ENCODE data around the gene CDC45.
A peak's percentile ranks its signal among the peaks of the same experiment; 100 is the strongest.

Gene CDC45

DNA sequence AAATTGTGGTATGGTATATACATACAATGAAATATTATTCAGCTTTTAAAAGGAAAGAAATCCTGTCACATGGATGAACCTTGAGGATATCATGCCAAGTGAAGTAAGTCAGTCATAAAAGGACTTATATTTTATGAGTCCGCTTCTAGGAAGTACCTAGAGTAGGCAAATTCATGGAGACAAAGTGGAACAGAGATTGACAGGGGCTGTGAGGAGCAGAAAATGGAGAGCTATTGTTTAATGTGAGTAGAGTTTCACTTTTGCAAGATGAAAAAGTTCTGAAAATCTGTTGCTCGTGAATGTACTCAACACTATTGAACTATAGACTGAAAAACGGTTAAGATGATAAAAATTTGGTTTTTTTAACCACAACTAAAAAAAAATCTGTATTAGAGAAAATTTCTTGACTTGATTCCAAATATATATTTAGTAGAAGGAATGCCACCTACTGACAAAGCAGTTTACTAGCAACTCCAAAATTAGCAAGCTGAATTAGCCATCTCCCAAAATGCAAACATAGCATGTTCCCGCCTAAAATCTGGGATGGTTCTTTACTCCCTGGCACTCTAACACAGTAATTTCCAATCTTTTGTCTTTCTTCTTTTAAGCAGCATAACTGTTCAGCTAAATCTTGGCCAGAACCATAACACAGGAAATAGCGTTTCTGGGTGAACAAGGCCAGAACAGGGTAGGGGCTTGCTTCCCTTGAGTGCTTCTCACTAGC lies 2.2 kb upstream of the CDC45 start:
- Mint-ChIP-seq H3K4me1 (peaks cover 35% of the 10 kb centered on the region), H3K36me3 (peaks cover 3% of the 10 kb centered on the region), H3K27ac (peak overlapping the region; percentile 73), H3K27me3 (no peaks in the 10 kb centered on the region), H3K4me3 (peak overlapping the region; percentile 97), H3K9me3 (no peaks in the 10 kb centered on the region)

GRCh38 chr22:19478045-19478900 lies 1.4 kb upstream of the CDC45 start:
- H3K4me3 Mint-ChIP-seq, result peak overlapping the region; percentile 97
- no peaks in the 10 kb centered on the region for H3K9me3 Mint-ChIP-seq
- H3K27ac Mint-ChIP-seq, result peak overlapping the region; percentile 73
- peaks cover 3% of the 10 kb centered on the region for H3K36me3 Mint-ChIP-seq
- peaks cover 35% of the 10 kb centered on the region for H3K4me1 Mint-ChIP-seq
- no peaks in the 10 kb centered on the region for H3K27me3 Mint-ChIP-seq

DNA sequence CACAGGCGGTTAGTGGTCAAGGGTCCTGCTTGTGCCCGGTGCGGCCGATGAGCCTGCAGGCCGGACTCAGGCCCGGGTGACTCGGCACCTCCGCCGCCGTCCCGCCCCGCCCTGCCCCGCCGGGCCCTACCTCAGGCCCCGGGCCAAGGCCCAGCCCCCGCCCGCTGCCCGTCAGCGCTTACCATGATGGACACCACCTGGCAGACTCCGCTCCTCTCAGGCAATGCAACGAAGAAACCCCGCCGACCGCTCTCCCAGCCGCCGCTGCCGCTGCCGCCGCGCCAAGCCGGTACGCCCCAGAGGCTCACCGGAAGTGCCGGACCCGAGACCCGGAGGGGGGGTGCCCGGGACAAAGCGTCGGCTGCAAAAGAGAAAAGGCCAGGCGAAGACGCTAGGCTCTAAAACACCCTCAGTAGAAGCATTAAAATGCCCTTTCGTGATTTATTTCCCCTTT lies 792 bp upstream of the CDC45 start, which contains the start of gene UFD1:
TSS of gene UFD1 (minus strand) at position 293 of the 454 bp plus-strand sequence. CDS start at position 185, 108 bp downstream.
- no peaks in the 10 kb centered on the region for H3K27me3 Mint-ChIP-seq

DNA sequence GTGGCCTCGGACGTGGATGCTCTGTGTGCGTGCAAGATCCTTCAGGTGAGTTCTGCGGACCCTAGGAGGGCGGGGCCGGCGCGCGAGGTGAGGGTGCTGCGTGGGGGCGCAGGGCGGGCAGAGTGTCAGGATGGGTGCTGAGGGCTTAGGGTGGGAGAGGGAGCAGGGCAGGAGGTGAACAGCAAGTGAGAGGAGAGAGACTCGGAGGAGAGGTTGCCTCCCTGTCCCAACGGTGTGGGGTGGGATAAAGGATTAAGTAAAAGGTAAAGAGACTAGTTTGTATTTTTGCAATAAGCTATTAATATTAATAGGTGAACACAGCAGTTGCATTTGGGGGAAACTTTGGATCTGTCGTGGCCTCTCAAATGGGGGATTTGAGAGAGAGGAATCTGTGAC lies 451 bp downstream of the CDC45 start:
- Mint-ChIP-seq H3K27ac (peak overlapping the region; percentile 100), H3K27me3 (no peaks in the 10 kb centered on the region), H3K9me3 (no peaks in the 10 kb centered on the region), H3K4me1 (peaks cover 34% of the 10 kb centered on the region), H3K36me3 (peaks cover 5% of the 10 kb centered on the region), H3K4me3 (peak overlapping the region; percentile 98)

More for the DNA sequence above, 792 bp upstream of the CDC45 start, which contains the start of gene UFD1:
- Mint-ChIP-seq H3K4me1 (peaks cover 35% of the 10 kb centered on the region), H3K27ac (peak within 1 kb of the TSS; percentile 100), H3K4me3 (peak within 1 kb of the TSS; percentile 98), H3K36me3 (peaks cover 4% of the 10 kb centered on the region), H3K9me3 (no peaks in the 10 kb centered on the region)

DNA sequence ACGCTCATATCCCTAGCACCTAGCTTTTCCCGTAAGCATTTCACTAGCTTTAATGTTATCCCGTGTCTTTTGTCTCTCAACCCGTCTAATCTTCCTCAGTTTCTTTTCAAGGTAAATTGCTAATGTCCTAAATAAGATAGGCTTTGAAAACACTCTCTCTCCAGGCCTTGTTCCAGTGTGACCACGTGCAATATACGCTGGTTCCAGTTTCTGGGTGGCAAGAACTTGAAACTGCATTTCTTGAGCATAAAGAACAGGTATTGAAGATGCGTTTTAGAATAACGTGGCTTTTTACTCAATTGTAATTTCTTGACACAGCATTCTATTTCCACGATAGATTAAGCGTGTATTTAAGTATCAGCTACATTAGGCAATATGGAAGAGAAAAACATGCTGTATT lies 1.1 kb downstream of the CDC45 start:
- Mint-ChIP-seq H3K4me1 (peaks cover 28% of the 10 kb centered on the region), H3K9me3 (no peaks in the 10 kb centered on the region), H3K4me3 (peak overlapping the region; percentile 98), H3K27me3 (no peaks in the 10 kb centered on the region), H3K27ac (no peak overlapping the region), H3K36me3 (peaks cover 5% of the 10 kb centered on the region)

- Mint-ChIP-seq H3K36me3 (peaks cover 5% of the 10 kb centered on the region), H3K27me3 (no peaks in the 10 kb centered on the region), H3K27ac (no peak overlapping the region), H3K4me1 (peaks cover 17% of the 10 kb centered on the region), H3K9me3 (no peaks in the 10 kb centered on the region), H3K4me3 (no peak overlapping the region)
Observed at GRCh38 chr22:19482297-19482696, 2.6 kb downstream of the CDC45 start.

GRCh38 chr22:19483481-19484244 lies 3.9 kb downstream of the CDC45 start:
- Mint-ChIP-seq H3K9me3 (no peaks in the 10 kb centered on the region), H3K4me1 (peaks cover 8% of the 10 kb centered on the region), H3K4me3 (no peak overlapping the region), H3K36me3 (peaks cover 5% of the 10 kb centered on the region), H3K27ac (peak overlapping the region; percentile 65), H3K27me3 (no peaks in the 10 kb centered on the region)

GRCh38 chr22:19488285-19488684 lies 8.6 kb downstream of the CDC45 start:
- H3K9me3 Mint-ChIP-seq, result no peaks in the 10 kb centered on the region
- peaks cover 5% of the 10 kb centered on the region for H3K36me3 Mint-ChIP-seq
- H3K4me1 Mint-ChIP-seq, result no peaks in the 10 kb centered on the region
- H3K27ac Mint-ChIP-seq, result no peak overlapping the region
- H3K27me3 Mint-ChIP-seq, result no peaks in the 10 kb centered on the region
- no peak overlapping the region for H3K4me3 Mint-ChIP-seq

DNA sequence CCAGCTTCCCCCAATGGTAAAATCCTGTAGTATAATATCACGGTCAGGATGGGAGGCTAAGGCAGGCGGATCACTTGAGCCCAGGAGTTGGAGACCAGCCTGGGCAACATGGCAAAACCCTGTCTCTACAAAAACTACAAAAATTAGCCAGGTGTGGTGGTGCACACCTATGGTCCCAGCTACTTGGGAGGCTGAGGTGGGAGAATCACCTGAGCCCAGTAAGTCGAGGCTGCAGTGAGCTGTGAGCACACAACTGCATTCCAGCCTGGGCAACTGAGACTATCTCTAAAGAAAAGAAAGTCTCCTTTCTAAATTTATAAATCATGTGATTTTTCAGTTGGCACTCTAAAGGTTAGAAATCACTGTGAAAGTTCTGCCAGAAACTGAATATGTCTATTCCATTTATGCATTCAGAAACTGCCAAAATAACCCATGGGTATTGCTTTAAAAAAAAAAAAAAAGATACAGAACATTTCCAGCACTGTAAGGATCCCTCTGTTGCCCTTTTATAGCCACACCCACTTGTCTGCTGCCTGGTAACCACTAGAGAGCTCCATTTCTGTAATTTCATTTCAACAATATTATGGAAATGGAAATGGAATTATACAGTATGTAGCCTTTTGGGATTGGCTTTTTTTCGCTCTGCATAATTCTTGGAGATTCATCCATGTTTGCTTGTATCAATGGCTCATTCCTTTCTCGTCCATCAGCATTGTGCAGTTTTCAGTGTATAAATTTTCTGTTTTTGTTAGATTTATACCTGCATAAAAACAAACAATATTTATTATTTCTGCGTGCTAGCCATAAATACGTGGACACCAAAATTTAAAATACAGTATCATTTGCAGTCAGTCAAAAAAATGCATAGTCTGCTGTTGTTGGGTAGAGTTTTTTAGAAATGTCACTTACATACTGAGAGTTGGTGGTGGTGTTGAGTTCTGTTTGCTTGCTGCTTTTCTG lies 9.4 kb downstream of the CDC45 start:
- Mint-ChIP-seq H3K36me3 (peaks cover 2% of the 10 kb centered on the region), H3K27ac (no peak overlapping the region), H3K4me3 (no peak overlapping the region), H3K4me1 (no peaks in the 10 kb centered on the region), H3K9me3 (no peaks in the 10 kb centered on the region), H3K27me3 (no peaks in the 10 kb centered on the region)

GRCh38 chr22:19490628-19491230 lies 11.0 kb downstream of the CDC45 start:
- no peaks in the 10 kb centered on the region for H3K36me3 Mint-ChIP-seq
- H3K4me1 Mint-ChIP-seq, result peaks cover 6% of the 10 kb centered on the region
- no peak overlapping the region for H3K4me3 Mint-ChIP-seq
- no peak overlapping the region for H3K27ac Mint-ChIP-seq
- no peaks in the 10 kb centered on the region for H3K9me3 Mint-ChIP-seq
- H3K27me3 Mint-ChIP-seq, result no peaks in the 10 kb centered on the region

DNA sequence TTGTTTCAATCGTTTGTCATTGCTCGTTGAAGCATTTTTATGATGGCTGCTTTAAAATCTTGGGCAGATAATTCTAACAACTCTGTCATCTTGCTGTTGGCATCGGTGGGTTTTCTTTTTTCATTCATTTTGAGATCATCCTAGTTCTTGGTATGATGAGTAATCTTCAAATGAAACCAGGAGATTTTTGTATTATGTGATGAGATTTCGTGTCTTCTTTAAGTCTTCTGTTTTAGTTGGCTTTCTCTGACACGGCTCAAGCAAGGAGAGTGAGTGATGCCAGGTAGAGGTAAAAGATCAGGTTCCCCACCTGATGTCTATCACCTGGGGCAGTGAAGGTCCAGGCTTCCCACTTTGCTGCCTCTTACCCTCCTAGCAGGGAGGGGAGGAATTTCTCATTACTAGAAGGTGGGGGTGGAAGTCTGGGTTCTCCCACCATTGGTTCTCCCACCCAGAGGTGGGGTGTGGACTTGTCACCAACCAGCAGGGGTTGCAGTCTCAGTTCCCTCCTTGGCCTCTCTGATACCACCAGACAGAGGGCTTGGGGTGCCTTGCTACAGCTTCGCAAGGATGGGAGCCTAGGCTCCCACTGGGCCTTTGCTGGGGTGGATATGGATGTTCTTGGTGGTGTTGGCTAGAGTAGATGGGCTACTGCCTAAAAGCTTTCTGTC lies 12.9 kb downstream of the CDC45 start:
- no peaks in the 10 kb centered on the region for H3K9me3 Mint-ChIP-seq
- peaks cover 13% of the 10 kb centered on the region for H3K4me1 Mint-ChIP-seq
- no peak overlapping the region for H3K4me3 Mint-ChIP-seq
- H3K36me3 Mint-ChIP-seq, result no peaks in the 10 kb centered on the region
- no peak overlapping the region for H3K27ac Mint-ChIP-seq
- H3K27me3 Mint-ChIP-seq, result no peaks in the 10 kb centered on the region

DNA sequence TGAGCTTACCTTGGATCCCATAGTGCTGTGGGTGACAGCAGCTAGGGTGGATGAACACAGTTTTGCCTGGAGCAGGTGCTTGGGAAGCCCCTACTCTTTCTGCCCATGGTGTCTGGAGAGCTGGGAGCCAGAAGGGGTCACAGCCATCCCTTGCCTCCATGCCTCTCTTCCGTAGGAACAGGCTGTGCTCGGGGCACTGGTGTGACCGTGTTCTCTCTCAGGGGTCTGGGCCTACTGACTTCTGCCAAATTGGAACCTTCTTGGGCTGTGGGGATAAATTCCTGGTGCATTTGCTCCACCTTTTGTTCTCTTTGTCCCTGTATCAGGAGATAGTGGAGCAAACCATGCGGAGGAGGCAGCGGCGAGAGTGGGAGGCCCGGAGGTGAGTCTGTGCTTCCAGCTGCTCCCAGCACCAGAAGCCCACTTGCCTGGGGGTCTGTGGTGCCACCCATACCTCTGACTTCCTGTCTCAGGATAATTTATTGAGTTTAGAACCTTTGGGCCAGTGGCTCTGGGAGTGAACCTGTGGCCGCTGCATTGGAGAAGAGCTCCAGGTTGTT lies 14.4 kb downstream of the CDC45 start:
- Mint-ChIP-seq H3K4me3 (no peak overlapping the region), H3K9me3 (no peaks in the 10 kb centered on the region), H3K36me3 (no peaks in the 10 kb centered on the region), H3K27me3 (no peaks in the 10 kb centered on the region), H3K4me1 (peaks cover 13% of the 10 kb centered on the region), H3K27ac (no peak overlapping the region)

DNA sequence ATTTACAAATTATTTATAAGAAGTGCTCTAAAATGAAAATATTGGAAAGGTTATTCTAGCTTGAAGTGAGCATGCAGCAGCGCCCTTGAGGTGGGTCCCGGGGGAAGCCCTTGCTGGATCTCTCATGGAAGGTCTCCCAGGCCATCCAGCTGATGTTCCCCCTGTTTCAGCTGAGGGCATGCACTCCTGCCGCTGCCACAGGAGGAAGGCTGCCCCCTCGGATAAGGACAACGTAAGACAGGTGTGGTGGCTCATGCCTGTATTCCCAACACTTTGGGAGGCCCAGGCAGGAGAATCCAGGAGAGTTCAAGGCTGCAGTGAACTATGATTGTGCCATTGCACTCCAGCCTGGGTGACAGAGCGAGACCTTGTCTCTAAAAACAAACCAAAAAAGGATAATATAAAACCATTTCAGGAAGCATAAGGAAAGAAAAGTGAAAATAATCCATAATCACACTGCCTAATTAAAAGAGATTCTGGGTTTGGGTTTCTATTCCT lies 15.0 kb downstream of the CDC45 start:
- no peaks in the 10 kb centered on the region for H3K9me3 Mint-ChIP-seq
- peaks cover 13% of the 10 kb centered on the region for H3K4me1 Mint-ChIP-seq
- no peak overlapping the region for H3K4me3 Mint-ChIP-seq
- H3K27ac Mint-ChIP-seq, result no peak overlapping the region
- H3K36me3 Mint-ChIP-seq, result no peaks in the 10 kb centered on the region
- H3K27me3 Mint-ChIP-seq, result no peaks in the 10 kb centered on the region
